Cardiac fibroblast (primary cell): ENCODE results near the gene DDAH1.

Experiments
- DNase-seq, 2 donors: peaks; one replicate each; pipeline versions ENCODE4 v3.0.0 to v3.0.0-alpha.2; 2010; ENCODE audit warnings: low read depth in 2 of 2
- H3K4me3 ChIP-seq, 2 donors: replicated peaks in 1 of 2; 1 replicate in 1 of 2; 2 replicates in 1 of 2; pipeline ENCODE4 v1.5.1; 2011; ENCODE audit warnings: low read depth in 2 of 2, low read length in 2 of 2, mild to moderate bottlenecking in 2 of 2, moderate library complexity in 1 of 2
- TF ChIP-seq, protein P1 (sequence below): IDR thresholded peaks from one replicate; pipeline ENCODE4 v1.5.1; 2011; ENCODE audit warnings: low read depth, mild to moderate bottlenecking, low read length, inconsistent platforms

DDAH1 gene

DNA sequence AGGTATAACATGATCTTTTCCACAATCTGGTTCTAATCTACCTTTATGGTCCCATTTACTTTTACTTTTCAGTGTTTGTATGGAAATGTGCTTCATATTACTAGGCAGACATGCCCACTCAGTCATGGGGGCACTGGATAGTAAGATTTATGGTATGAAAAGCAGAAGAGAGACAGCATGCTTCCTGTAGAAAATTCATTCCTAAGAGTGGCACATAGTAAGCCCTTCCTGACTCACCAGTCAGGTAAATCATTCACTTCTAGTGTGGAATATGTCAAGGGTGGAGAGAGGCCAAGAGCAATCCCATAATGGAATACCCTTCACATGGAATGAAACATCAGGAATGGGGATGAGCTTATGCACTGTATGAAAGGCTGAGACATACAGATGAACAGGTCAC, 139.0 kb downstream of the DDAH1 start:
- TF ChIP-seq, protein P1, sequence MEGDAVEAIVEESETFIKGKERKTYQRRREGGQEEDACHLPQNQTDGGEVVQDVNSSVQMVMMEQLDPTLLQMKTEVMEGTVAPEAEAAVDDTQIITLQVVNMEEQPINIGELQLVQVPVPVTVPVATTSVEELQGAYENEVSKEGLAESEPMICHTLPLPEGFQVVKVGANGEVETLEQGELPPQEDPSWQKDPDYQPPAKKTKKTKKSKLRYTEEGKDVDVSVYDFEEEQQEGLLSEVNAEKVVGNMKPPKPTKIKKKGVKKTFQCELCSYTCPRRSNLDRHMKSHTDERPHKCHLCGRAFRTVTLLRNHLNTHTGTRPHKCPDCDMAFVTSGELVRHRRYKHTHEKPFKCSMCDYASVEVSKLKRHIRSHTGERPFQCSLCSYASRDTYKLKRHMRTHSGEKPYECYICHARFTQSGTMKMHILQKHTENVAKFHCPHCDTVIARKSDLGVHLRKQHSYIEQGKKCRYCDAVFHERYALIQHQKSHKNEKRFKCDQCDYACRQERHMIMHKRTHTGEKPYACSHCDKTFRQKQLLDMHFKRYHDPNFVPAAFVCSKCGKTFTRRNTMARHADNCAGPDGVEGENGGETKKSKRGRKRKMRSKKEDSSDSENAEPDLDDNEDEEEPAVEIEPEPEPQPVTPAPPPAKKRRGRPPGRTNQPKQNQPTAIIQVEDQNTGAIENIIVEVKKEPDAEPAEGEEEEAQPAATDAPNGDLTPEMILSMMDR: no peak
- no peak overlapping the region for H3K4me3 ChIP-seq
- DNase-seq: no peak

DNA sequence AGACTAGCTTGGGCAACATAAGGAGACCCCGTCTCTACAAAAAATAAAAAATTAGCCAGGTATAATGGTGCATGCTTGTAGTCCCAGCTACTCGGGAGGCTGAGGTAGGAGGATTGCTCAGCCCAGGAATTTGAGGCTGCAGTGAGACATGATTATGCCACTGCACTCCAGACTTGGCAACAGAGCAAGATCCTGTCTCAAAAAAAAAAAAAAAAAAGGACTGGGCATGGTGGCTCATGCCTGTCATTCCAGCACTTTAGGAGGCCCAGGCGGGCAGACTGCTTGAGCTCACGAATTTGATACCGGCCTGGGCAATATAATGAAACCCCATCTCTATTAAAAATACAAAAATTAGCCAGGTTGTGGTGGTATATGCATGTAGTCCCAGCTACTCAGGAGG, 141.2 kb downstream of the DDAH1 start:
- TF ChIP-seq, protein P1: no peak
- H3K4me3 ChIP-seq: no peak overlapping the region
- DNase-seq: no peak

DNA sequence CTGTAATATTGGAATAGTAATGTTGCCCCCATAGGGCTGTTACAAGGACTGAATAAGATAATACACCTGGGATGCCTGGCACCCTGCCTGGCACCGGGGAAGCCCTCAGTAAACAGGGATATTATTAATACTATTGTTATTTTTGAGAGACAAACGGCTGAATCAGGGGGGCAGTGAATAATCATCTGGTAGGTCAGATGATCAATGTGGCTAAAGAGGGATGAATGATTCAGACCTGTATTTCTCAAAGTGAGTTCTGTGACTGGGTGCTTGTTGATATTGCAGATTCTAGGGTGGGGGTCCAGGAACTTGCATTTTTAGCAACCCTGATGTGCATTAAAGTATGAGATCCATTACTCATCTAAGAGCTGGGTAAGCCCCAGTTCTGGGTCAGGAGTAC, 142.3 kb downstream of the DDAH1 start:
- TF ChIP-seq, protein P1: no peak
- peak in 1 of 2 donors; percentile 75 for DNase-seq
- no peak overlapping the region for H3K4me3 ChIP-seq

DNA sequence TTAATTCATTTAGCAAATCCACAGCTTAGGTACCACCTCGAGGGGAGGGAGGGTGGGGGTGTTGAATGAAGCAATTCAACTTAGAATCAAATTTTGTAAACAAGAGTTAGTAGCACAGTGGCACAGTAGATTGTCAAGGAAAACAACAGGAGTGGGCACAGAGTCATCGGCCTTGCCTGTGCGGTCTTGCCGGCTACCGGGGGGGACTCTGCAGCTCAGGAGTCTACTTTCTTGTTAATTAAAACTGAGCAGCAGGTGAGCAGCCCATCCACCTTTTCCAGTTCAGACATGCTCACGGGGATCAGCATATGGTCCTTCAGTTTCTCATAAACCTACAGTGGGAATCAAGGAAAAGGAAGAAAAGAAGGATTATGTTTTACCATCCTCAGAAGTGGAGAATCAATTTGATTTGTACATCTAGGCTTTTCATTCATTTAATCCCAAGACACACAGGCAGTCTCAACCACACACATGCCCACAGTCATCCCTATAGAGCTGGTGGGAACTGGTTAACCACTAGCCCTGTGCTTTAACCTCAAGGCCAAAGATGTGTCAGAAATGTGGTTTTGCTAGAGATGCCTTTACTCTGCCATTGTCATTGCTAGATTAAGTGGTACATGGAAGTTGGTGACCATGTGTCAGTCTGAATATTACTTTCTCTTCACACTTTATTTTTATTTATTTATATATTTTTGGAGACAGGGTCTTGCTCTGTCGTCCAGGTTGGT, 143.6 kb downstream of the DDAH1 start:
- TF ChIP-seq, protein P1: no peak
- DNase-seq: peak; percentile 43 to 81

DNA sequence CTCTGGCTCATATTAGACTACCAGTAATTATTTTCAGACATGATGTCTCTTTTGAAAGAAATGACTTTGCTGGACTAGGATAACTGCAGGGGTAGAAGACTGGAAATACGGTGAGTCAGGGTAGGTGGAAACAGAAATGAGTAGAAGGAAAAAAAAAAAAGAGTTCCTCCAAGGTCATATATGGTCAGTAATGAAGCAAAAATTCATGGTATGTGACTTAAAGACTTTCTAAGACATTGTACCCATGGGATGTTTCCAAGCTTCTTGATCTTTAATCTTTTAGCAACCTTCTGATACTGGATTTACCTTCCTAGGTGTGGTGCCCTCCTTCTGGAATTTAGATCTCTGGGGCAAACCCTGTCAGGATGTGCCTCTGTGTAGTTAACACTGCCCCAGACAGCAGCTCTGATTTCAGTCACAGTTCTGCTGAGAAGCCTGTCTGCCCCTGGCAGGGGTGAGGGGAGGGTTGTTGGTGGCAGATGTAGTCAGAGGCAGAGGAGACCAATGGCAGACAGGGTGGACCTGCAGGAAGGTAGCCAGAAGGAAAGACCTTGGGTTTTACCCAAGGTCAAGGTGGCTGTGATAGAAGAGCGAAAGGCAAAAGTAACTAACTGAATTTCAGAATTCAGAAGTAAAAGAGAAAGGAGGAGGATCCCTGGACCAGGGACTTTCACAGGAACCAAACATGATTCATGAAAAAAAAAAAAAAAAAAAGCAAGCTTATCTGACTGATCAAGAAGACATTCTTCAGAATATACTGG, 144.4 kb downstream of the DDAH1 start:
- no peak overlapping the region for H3K4me3 ChIP-seq
- peak; percentile 66 to 93 for DNase-seq
- TF ChIP-seq, protein P1: no peak

More for the DNA sequence above, 143.6 kb downstream of the DDAH1 start:
- H3K4me3 ChIP-seq: no peak overlapping the region

DNA sequence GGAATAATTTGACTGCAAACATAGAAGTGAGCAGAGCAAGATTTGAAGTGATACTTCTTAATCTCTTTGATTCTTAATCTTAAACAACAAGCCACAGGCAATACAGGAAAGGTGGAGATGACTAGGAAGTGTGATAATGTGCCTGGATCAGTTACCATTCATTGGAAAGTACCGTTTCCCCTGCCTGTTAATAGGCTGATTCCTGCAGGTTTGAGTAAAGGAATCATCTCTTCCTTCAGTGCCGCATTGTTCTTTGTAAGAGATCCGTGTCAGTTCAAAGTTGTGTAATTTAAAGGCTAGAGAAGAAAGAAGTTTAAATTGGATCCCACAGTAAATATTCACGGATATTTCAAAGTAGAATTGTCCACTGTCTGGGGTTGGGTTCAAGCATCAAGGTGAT, 145.0 kb downstream of the DDAH1 start:
- TF ChIP-seq, protein P1: no peak
- peak in 1 of 2 donors; percentile 65 for DNase-seq
- no peak overlapping the region for H3K4me3 ChIP-seq
